SK-N-SH treated with all-trans-retinoic acid at 6 μM for 48 hours (cell line): ENCODE results near the gene ARFRP1.

ENCODE experiments used
- ARNTL ChIP-seq: fragments of 450-650 bp; formaldehyde crosslinking; IDR thresholded peaks from 2 replicates; pipeline ENCODE4 v1.5.0; 2020; ENCODE audit warnings: low read depth, mild to moderate bottlenecking, moderate library complexity, borderline replicate concordance
- BACH2 ChIP-seq: fragments of 250-450 bp; sonication (Bioruptor Pico); IDR thresholded peaks from 2 replicates; pipeline ENCODE4 v1.9.0; 2021; ENCODE audit warnings: mild to moderate bottlenecking, borderline replicate concordance
- CSDC2 ChIP-seq: fragments of 250-450 bp; sonication (Bioruptor Pico); IDR thresholded peaks from 2 replicates; pipeline ENCODE4 v1.5.0; 2020; ENCODE audit warnings: mild to moderate bottlenecking, moderate library complexity
- ISL1 ChIP-seq: fragments of 250-450 bp; sonication (Bioruptor Pico); IDR thresholded peaks from 2 replicates; pipeline ENCODE4 v2.1.2; 2022; ENCODE audit warnings: mild to moderate bottlenecking, moderate library complexity
- PATZ1 ChIP-seq: fragments of 250-450 bp; sonication (Bioruptor Pico); IDR thresholded peaks from 2 replicates; pipeline ENCODE4 v1.8.0; 2020; ENCODE audit warnings: mild to moderate bottlenecking, moderate library complexity, borderline replicate concordance
- PPARA ChIP-seq: fragments of 250-450 bp; sonication (Bioruptor Pico); IDR thresholded peaks from 2 replicates; pipeline ENCODE4 v1.5.0; 2020; ENCODE audit warnings: mild to moderate bottlenecking, borderline replicate concordance
- RARB ChIP-seq: fragments of 250-450 bp; sonication (Bioruptor Pico); IDR thresholded peaks from 2 replicates; pipeline ENCODE4 v1.8.0; 2021; ENCODE audit warnings: mild to moderate bottlenecking, moderate library complexity
- ZFP30 ChIP-seq: fragments of 450-650 bp; formaldehyde crosslinking; IDR thresholded peaks from 2 replicates; pipeline ENCODE4 v1.5.0; 2022; ENCODE audit warnings: mild to moderate bottlenecking, moderate library complexity
- ZNF70 ChIP-seq: fragments of 450-650 bp; formaldehyde crosslinking; IDR thresholded peaks from 2 replicates; pipeline ENCODE4 v1.5.0; 2020; ENCODE audit warnings: mild to moderate bottlenecking, moderate library complexity

GRCh38 chr20:63653974-63654668, 53.7 kb downstream of the ARFRP1 start:
- TF ChIP-seq ZFP30 (CRISPR knock-in tag) (no peak), PATZ1 (CRISPR knock-in tag) (no peak), BACH2 (CRISPR knock-in tag) (no peak), CSDC2 (CRISPR knock-in tag) (no peak), PPARA (CRISPR knock-in tag) (no peak), ARNTL (CRISPR knock-in tag) (no peak), RARB (no peak), ZNF70 (no peak), ISL1 (no peak)
